Measurements from ENCODE around the gene E2F4. TPM values are rescaled to one million over a fixed set of nuclear protein-coding genes. Genes with fewer than 3 reads are reported as not detected.
A peak's percentile ranks its signal among the peaks of the same experiment; 100 is the strongest.

E2F4 gene
- total RNA-seq, 6 experiments from 2014 or later: 14.4 to 36.4 (median 22.4) TPM

GRCh38 chr16:67245674-67246080 lies 53.7 kb downstream of the E2F4 start:
- intact Hi-C loops (cut with DNase I): no loop called here

GRCh38 chr16:67246081-67246755 lies 54.3 kb downstream of the E2F4 start:
- Histone ChIP-seq H3K27ac (peak overlapping the region; percentile 65 to 82 (median 69)), H3K36me3 (no peaks in the 10 kb centered on the region), H3K27me3 (peaks cover 0 to 10% of the 10 kb centered on the region in 2 donors), H3K4me3 (peak overlapping the region; percentile 58 to 66 (median 64)), H3K4me1 (peaks cover 0 to 48% (median 0%) of the 10 kb centered on the region in 4 donors), H3K9me3 (no peaks in the 10 kb centered on the region)
- TF ChIP-seq CTCF (IDR thresholded peaks at IDR 0.05) (peak; percentile 2 to 30 (median 20)), POLR2A (IDR thresholded peaks at IDR 0.05) (no peak)
- ATAC-seq (peak; percentile 33 to 54 (median 40)), DNase-seq (peak; percentile 71 to 77 (median 76))
- intact Hi-C loops (cut with DNase I): no loop called here
- WGBS (ENCODE audit: insufficient coverage, low coverage, low lambda C conversion rate, missing lambda C conversion rate): 4% methylated on average over 9 of the region's 48 CpGs

More at GRCh38 chr16:67245674-67246080, 53.7 kb downstream of the E2F4 start:
- DNase-seq (no peak), ATAC-seq (no peak)
- Histone ChIP-seq H3K9me3 (no peaks in the 10 kb centered on the region), H3K27ac (peak overlapping the region; percentile 65 to 82 (median 69)), H3K36me3 (no peaks in the 10 kb centered on the region), H3K4me1 (peaks cover 0 to 53% (median 0%) of the 10 kb centered on the region in 4 donors), H3K27me3 (peaks cover 0 to 10% of the 10 kb centered on the region in 2 donors), H3K4me3 (peak overlapping the region; percentile 58 to 66 (median 64))
- 35% methylated on average over 7 of the region's 8 CpGs for WGBS (ENCODE audit: insufficient coverage, low coverage, low lambda C conversion rate, missing lambda C conversion rate)
- TF ChIP-seq CTCF (IDR thresholded peaks at IDR 0.05) (no peak), POLR2A (IDR thresholded peaks at IDR 0.05) (no peak)

DNA sequence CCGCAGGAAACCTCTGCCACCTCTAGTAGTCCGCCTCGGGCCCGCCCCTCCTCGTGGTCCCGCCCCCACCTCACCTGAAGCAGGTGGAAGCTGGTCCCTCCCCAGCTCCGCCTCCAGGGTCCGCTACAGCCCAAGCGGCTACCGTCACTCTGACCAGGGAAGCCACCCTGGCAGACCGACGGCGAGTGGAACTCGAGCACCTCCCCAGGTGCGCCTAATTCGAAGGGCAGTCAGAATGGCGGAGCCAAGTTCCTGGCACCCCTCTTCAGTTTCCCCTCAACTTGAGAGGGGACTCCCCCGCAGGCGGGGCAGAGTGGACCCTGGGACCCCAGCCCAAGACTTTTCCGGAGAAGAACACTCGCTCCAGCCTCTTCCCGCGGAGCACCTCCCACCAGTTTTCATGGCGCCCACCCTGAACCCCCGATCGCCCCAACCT lies 54.8 kb downstream of the E2F4 start:
- peak overlapping the region; percentile 65 to 82 (median 69) for H3K27ac ChIP-seq
- H3K4me1 ChIP-seq: peaks cover 0 to 46% (median 0%) of the 10 kb centered on the region in 4 donors
- H3K27me3 ChIP-seq: peaks cover 0 to 10% of the 10 kb centered on the region in 2 donors
- DNase-seq (peak; percentile 65 to 74 (median 66)), ATAC-seq (peak; percentile 7 to 26 (median 14))
- H3K4me3 ChIP-seq: peak overlapping the region; percentile 58 to 66 (median 64)
- intact Hi-C loops (cut with DNase I): no loop called here
- 0% methylated on average over 7 of the region's 26 CpGs for WGBS (ENCODE audit: insufficient coverage, low coverage, low lambda C conversion rate, missing lambda C conversion rate)
- no peak for TF ChIP-seq POLR2A (IDR thresholded peaks at IDR 0.05)
- no peak for TF ChIP-seq CTCF (IDR thresholded peaks at IDR 0.05)
- H3K36me3 ChIP-seq: no peaks in the 10 kb centered on the region
- no peaks in the 10 kb centered on the region for H3K9me3 ChIP-seq

GRCh38 chr16:67247192-67248072 lies 55.5 kb downstream of the E2F4 start, which contains the start of gene FHOD1:
TSS of gene FHOD1 (minus strand) at chr16:67247481. CDS start at chr16:67247410, 71 bp downstream.
- peak; percentile 71 for TF ChIP-seq POLR2A (IDR thresholded peaks at IDR 0.05)
- no peak for TF ChIP-seq CTCF (IDR thresholded peaks at IDR 0.05)
- peaks cover 0 to 42% (median 0%) of the 10 kb centered on the region in 4 donors for H3K4me1 ChIP-seq
- no peaks in the 10 kb centered on the region for H3K9me3 ChIP-seq
- peak within 1 kb of the TSS; percentile 65 to 82 (median 69) for H3K27ac ChIP-seq
- intact Hi-C loops (cut with DNase I): no loop called here
- peaks cover 0 to 10% of the 10 kb centered on the region in 2 donors for H3K27me3 ChIP-seq
- 6% methylated on average over 10 of the region's 60 CpGs for WGBS (ENCODE audit: insufficient coverage, low coverage, low lambda C conversion rate, missing lambda C conversion rate)
- no peaks in the 10 kb centered on the region for H3K36me3 ChIP-seq
- ATAC-seq (peak; percentile 80 to 89 (median 87)), DNase-seq (peak; percentile 92 to 96 (median 95))
- peak within 1 kb of the TSS; percentile 58 to 66 (median 64) for H3K4me3 ChIP-seq
